Stimulated activated CD4-positive, alpha-beta T cell treated with anti-CD3 and anti-CD28 coated beads, Interleukin-1b, Interleukin-23, amount 100 ng/mL, for 1 hour (primary cell): ENCODE data around the gene CA14.
"Not testable (repeated sequence)": the region's sequence is repeated elsewhere in the genome, so short reads cannot be mapped to it uniquely, and the experiment has no call there.

Experiments used
- DNase-seq, 2 donors: peaks; one replicate each; pipeline ENCODE4 v3.0.0-alpha.2; 2020; ENCODE audit warnings: low read depth in 2 of 2

CA14 gene

DNA sequence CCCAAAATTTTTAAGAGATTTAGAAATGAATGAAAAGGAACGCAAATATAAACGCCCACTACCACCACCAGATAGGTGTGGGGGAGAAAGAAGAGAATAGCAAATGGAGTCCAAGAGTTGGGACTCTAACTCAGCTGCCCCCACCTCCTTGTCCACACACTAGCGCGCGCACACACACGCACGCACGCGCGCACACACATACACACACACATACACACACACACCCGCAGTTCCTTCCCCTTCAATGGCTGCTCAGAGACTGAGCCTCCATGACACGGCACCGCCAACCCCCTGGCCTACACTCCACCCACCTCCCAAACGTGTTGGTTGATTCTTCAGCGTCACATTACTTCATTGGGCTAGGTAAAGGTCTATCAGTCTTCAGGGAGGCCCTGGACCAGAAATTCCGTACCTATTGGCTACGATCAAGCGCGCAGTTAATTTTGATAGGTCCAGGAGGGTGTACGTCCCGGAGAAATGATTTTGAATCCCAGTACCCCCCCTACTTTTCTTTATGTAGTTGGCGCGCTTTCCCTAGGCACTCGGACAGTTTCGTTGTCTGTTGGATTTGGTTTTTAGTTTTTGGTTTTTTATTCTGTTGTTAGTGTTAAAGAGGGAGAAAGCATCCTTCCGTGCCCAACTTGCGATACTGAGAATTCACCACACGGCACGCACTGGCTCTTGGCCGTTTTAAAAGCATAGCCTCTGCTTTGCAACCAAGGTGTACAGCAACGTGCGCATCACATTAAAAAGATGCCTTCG is 21.5 kb upstream of the CA14 start, which contains the start of gene ANP32E:
TSS of gene ANP32E (minus strand) at position 261 of the 762 bp plus-strand sequence. CDS start 326 bp downstream, outside the sequence.
- peak; percentile 74 to 88 for DNase-seq

- DNase-seq: no peak
Measured at GRCh38 chr1:150236614-150237100, 20.9 kb upstream of the CA14 start.

DNA sequence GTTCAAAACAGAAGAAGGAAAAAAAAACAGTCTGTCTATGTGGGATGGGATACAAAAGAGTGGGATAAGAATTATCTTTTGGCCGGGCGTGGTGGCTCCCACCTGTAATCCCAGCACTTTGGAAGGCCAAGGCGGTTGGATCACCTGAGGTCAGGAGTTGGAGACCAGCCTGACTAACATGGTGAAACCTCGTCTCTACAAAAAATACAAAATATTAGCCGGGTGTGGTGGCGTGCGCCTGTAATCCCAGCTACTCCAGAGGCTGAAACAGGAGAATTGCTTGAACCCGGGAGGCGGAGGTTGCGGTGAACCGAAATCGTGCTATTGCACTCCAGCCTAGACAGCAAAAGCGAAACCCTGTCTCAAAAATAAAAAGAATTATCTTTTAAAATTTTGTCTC is 20.4 kb upstream of the CA14 start:
- not testable (repeated sequence) for DNase-seq

- no peak for DNase-seq
Measured at GRCh38 chr1:150237746-150238145, 19.8 kb upstream of the CA14 start.

GRCh38 chr1:150243003-150243402 is 14.6 kb upstream of the CA14 start:
- no peak for DNase-seq

- DNase-seq: no peak
Measured at GRCh38 chr1:150249936-150250335, 7.6 kb upstream of the CA14 start.

GRCh38 chr1:150256198-150256553 is 1.4 kb upstream of the CA14 start:
- no peak for DNase-seq

GRCh38 chr1:150256554-150257341 is 826 bp upstream of the CA14 start:
- DNase-seq: no peak

DNA sequence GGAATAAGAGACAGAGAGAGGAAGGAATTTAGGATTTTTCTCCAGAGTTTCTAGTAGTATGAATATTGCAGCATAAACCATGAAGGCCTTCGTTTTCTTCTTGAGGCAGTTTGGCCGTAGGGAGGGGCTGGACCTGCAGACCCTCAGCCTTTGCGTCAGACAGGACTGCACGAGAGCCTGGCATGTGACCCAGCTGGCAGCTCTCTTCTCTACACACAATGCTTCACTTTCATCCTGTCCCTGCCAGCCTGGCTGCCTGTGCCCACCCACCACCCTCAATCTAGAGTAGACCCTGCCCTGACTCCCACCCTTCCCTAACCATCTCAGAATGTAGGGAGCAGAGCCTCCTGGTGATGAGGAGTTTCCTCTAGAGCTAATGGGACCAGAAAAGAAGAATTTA is 1.6 kb downstream of the CA14 start:
- no peak for DNase-seq

DNA sequence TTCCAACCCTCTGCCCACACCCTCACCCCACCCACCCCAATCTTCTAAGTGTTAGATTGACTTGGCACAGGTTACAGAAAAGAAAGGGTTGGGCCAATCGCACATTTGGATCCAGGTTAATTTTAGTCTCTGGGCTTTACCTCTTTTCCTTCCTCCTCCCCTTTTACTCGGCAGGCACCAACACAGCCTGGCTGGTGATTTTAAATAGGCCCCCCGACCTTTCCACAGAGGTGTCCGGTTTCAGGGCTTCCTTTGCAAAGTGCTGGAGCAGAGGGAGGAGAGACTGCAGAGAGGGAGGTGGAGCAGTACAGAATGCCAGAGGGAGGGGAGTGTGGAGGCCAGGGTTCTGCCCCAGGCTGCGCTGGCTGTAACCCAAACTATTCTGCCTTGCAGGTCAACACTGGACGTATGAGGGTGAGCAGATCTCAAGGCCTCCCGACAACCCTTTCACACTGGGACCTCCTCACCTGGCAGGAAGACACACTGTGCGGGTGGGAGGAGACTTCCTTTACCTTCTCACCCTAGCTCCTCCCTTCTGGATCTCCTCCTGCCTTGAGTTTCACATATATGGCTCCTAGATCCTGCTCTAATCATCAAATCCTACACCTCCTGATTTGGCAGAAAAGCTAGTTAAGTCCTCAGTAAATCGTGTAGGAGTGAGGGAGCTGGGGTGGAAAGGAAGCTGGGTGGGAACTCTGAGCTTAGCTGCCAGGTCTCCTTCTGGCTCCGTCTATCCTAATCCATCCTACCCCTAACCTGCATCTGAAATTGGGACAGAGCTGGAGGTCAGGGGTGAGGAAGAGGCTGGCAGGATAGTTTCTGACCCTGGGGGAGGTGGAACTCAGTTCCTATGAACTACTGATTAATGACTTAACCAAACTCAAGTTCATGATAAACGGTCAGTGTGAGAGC is 2.4 kb downstream of the CA14 start:
- DNase-seq: no peak

- no peak for DNase-seq
Measured at GRCh38 chr1:150261367-150261766, 3.8 kb downstream of the CA14 start.

DNA sequence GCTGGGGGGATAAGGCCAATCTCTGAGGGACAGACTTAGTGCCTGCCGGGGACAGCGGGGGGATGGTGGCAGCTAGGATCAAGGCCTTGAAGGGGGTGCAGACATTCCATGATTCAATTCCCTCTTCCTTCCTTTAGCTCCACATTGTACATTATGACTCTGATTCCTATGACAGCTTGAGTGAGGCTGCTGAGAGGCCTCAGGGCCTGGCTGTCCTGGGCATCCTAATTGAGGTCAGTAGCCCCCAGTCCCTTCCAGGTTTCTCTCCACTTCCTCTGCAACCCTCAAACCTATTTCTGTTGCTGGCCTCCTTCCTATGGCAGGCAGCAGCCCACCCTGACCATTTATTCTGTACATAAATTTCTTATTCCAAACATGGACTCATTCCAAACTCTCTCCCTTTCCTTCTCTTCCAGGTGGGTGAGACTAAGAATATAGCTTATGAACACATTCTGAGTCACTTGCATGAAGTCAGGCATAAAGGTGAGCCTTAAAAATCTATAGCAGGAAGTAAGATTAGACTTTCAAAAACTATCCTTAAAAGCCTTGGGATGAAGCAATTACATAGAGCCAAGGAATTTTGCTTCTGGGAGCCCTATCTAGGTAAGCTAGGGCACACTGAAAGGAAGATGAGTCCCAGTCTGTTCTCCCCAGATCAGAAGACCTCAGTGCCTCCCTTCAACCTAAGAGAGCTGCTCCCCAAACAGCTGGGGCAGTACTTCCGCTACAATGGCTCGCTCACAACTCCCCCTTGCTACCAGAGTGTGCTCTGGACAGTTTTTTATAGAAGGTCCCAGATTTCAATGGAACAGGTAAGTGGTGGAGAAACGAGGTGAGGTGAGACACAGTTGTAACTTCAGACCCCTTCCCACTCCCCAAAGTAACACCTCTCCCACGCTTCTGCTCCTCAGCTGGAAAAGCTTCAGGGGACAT is 5.1 kb downstream of the CA14 start:
- no peak for DNase-seq

- no peak for DNase-seq
Measured at GRCh38 chr1:150263549-150263948, 6.0 kb downstream of the CA14 start.

- no peak for DNase-seq
Measured at GRCh38 chr1:150267896-150268295, 10.3 kb downstream of the CA14 start.

DNA sequence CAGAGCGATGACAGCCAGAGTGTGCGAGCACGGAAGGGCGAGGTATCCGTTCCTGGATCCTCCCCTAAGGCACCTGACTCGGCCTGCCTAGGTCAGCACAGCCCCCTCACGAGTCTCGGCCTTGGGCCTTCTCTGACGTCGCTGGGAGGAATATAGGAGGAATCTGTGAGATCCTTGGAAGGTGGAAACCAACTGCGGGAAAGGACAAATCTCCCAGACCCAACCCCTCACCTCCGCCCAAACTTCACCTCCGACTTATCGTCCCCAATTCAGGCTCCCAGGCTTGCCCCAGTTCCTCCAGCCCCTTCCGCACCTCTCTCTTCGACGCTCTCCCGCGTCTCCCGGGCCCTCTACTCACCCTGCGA is 10.7 kb downstream of the CA14 start:
- DNase-seq: no peak

DNA sequence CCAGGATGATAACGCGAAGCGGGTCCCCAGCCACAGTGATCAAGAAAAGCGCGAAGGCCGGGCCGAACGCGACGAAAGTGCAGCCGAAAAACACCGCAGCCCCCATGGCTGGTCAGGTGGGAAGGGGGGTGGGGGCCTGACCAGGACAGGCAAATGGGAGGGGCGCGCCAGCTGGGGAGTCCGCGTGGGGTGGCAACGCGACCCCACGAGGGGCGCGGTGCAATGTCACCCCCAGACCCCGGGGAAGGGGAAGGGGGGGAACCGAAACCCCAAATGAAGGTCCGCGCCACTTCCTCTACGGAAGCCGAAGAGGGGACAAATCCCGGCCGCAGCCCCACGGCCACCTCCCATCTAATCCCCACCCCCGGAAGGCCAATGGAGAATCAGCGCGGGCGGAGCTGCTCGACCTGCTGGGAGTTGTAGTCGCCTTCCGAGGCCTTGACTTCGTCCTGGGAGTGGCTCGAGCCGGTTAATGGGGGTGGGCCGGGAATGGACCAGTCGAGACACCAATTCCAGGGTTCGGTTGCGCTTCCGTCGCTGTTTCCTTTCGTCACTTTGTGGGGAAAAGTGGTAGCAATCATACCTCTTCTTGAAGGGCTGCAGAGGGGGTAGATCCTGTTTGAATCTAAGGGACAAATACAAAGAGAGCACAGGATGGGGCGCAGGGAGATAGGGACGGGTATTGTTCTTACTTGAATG is 11.3 kb downstream of the CA14 start, which contains the start of gene APH1A:
TSS of gene APH1A (minus strand) at position 312 of the 699 bp plus-strand sequence. CDS start at position 106, 206 bp downstream.
- peak; percentile 76 to 77 for DNase-seq

DNA sequence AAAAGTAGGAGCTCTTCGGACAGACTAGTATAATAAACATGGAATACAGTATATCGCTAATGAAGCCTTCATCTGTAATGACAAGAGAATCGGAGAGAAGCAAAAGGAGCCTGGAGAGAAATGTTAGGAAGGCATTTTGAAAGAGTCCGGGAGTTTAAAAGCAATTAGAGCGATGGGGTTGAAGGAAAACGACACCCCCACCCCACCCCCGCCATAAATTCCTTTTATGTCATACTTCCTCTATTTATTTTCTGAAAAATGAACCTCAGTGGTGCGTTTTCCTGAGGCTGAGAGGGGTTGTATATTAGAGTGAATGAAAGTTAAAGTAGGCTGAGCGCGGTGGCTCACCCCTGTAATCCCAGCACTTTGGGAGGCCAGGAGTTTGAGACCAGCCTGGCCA is 11.9 kb downstream of the CA14 start:
- no peak for DNase-seq

GRCh38 chr1:150271291-150271959 is 13.9 kb downstream of the CA14 start:
- DNase-seq: no peak

DNA sequence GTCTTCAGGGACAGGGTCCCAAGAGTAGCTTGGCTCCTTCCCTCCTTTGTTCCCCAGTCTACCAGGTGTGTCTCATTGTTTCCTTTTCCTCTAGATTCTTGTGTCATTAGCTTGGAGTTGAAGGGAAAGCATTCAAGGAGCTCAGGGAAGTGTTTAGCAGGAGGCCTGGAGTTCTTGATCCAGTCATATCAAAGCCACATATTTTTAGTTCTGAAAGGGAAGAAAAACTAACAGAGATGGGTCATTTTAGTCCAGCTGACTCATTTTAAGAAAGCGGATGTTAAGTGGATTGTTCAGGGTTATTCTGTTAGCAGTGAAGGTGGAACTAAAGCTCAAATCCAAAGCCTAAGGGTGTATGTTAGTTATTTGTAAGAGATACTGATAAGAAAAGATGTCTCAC is 15.7 kb downstream of the CA14 start:
- no peak for DNase-seq
